H9 (cell line): Measurements from ENCODE around the gene URAD. TPM values are rescaled to one million over a fixed set of nuclear protein-coding genes. Genes with fewer than 3 reads are reported as not detected.

Source experiments
- DNase-seq: peaks from one replicate; pipeline ENCODE4 v3.0.0-alpha.2; 2017
- H2AFZ ChIP-seq: one replicate; pipeline ENCODE4 v1.6.1; 2013; ENCODE audit warnings: mild to moderate bottlenecking, low read length, control low read depth, moderate library complexity
- H2AK5ac ChIP-seq: 2 replicates; pipeline ENCODE4 v1.6.1; 2013; ENCODE audit warnings: low read length, control low read depth, mixed read lengths; ENCODE audit not compliant: insufficient read length
- H2BK120ac ChIP-seq: one replicate; pipeline ENCODE4 v1.6.1; 2013; ENCODE audit warnings: low read depth, mild to moderate bottlenecking, low read length, control low read depth, inconsistent platforms; ENCODE audit not compliant: poor library complexity, severe bottlenecking
- H2BK12ac ChIP-seq: 2 replicates; pipeline ENCODE4 v1.6.1; 2013; ENCODE audit warnings: low read length, control low read depth, mixed read lengths, low read depth; ENCODE audit not compliant: insufficient read length
- H2BK15ac ChIP-seq: 2 replicates; pipeline ENCODE4 v1.6.1; 2013; ENCODE audit warnings: low read depth, low read length, control low read depth
- H2BK20ac ChIP-seq: one replicate; pipeline ENCODE4 v1.6.1; 2013; ENCODE audit warnings: low read depth, mild to moderate bottlenecking, low read length, control low read depth, inconsistent platforms; ENCODE audit not compliant: poor library complexity, severe bottlenecking
- H2BK5ac ChIP-seq: 2 replicates; pipeline ENCODE4 v1.6.1; 2013; ENCODE audit warnings: low read length, control low read depth, mixed read lengths; ENCODE audit not compliant: insufficient read length
- H3K14ac ChIP-seq: 2 replicates; pipeline ENCODE4 v1.6.1; 2013; ENCODE audit warnings: low read length, control low read depth; ENCODE audit not compliant: insufficient read depth
- H3K18ac ChIP-seq: 2 replicates; pipeline ENCODE4 v1.6.1; 2013; ENCODE audit warnings: low read depth, mild to moderate bottlenecking, mixed read lengths, low read length, control low read depth; ENCODE audit not compliant: insufficient read length
- H3K23ac ChIP-seq: 2 replicates; pipeline ENCODE4 v1.6.1; 2013; ENCODE audit warnings: low read length, control low read depth, mixed read lengths, low read depth; ENCODE audit not compliant: insufficient read length
- H3K23me2 ChIP-seq: 2 replicates; pipeline ENCODE4 v1.6.1; 2013; ENCODE audit warnings: low read depth, mild to moderate bottlenecking, mixed read lengths, low read length, control low read depth; ENCODE audit not compliant: insufficient read length, poor library complexity, severe bottlenecking
- H3K27ac ChIP-seq: 2 replicates; pipeline ENCODE4 v1.5.1; 2013; ENCODE audit warnings: low read length, control low read depth, mixed read lengths, low read depth; ENCODE audit not compliant: insufficient read length
- H3K27me3 ChIP-seq: 2 replicates; pipeline ENCODE4 v1.6.1; 2013; ENCODE audit warnings: low read length, control low read depth, inconsistent platforms; ENCODE audit not compliant: insufficient read depth
- H3K4ac ChIP-seq: 2 replicates; pipeline ENCODE4 v1.6.1; 2013; ENCODE audit warnings: low read depth, mild to moderate bottlenecking, control low read depth, inconsistent platforms, low read length, moderate library complexity
- H3K4me1 ChIP-seq: 2 replicates; pipeline ENCODE4 v1.6.1; 2013; ENCODE audit warnings: low read length, control low read depth, inconsistent platforms; ENCODE audit not compliant: insufficient read depth
- H3K4me2 ChIP-seq: 2 replicates; pipeline ENCODE4 v1.6.1; 2013; ENCODE audit warnings: low read length, control low read depth, mixed read lengths; ENCODE audit not compliant: insufficient read length, insufficient read depth
- H3K56ac ChIP-seq: 2 replicates; pipeline ENCODE4 v1.6.1; 2013; ENCODE audit warnings: low read depth, mild to moderate bottlenecking, mixed read lengths, low read length, control low read depth; ENCODE audit not compliant: insufficient read length
- H3K79me1 ChIP-seq: 2 replicates; pipeline ENCODE4 v1.6.1; 2013; ENCODE audit warnings: low read depth, mild to moderate bottlenecking, moderate library complexity, low read length, control low read depth, inconsistent platforms; ENCODE audit not compliant: insufficient read depth, poor library complexity, severe bottlenecking
- H3K79me2 ChIP-seq: 2 replicates; pipeline ENCODE4 v1.6.1; 2013; ENCODE audit warnings: low read length, control low read depth, inconsistent platforms; ENCODE audit not compliant: insufficient read depth
- H3K9ac ChIP-seq: 2 replicates; pipeline ENCODE4 v1.6.1; 2013; ENCODE audit warnings: low read length, control low read depth, mixed read lengths; ENCODE audit not compliant: insufficient read length; ENCODE audit errors: extremely low read depth
- H3K9me3 ChIP-seq: one replicate; pipeline ENCODE4 v1.6.1; 2013; ENCODE audit warnings: low read depth, low read length, inconsistent platforms; ENCODE audit not compliant: control insufficient read depth
- H3T11ph ChIP-seq: one replicate; pipeline ENCODE4 v1.6.1; 2013; ENCODE audit warnings: mild to moderate bottlenecking, low read length, control low read depth, inconsistent platforms
- H4K20me1 ChIP-seq: one replicate; pipeline ENCODE4 v1.6.1; 2013; ENCODE audit not compliant: control insufficient read depth, insufficient read length, insufficient read depth
- H4K5ac ChIP-seq: 2 replicates; pipeline ENCODE4 v1.6.1; 2013; ENCODE audit warnings: low read depth, mild to moderate bottlenecking, mixed read lengths, low read length, control low read depth; ENCODE audit not compliant: insufficient read length
- H4K8ac ChIP-seq: replicated peaks from 2 replicates; pipeline ENCODE4 v1.6.1; 2013; ENCODE audit warnings: low read length, control low read depth, mixed read lengths, low read depth; ENCODE audit not compliant: insufficient read length
- H4K91ac ChIP-seq: 2 replicates; pipeline ENCODE4 v1.6.1; 2013; ENCODE audit warnings: low read depth, mild to moderate bottlenecking, moderate library complexity, mixed read lengths, low read length, control low read depth; ENCODE audit not compliant: insufficient read length
- H3K27ac Mint-ChIP-seq, 3 experiments: 2 replicates in 2 of 3; 3 replicates in 1 of 3; pipeline ENCODE4 v1.8.0; 2020 to 2021; ENCODE audit warnings: mixed read lengths in 3 of 3, mild to moderate bottlenecking in 1 of 3, moderate library complexity in 1 of 3
- H3K27me3 Mint-ChIP-seq: 2 replicates; pipeline ENCODE4 v1.8.0; 2021; ENCODE audit warnings: low read depth, mild to moderate bottlenecking, moderate library complexity, mixed read lengths
- H3K36me3 Mint-ChIP-seq, 3 experiments: 2 replicates in 2 of 3; 3 replicates in 1 of 3; pipeline ENCODE4 v1.8.0; 2020 to 2021; ENCODE audit warnings: low read depth in 3 of 3, mixed read lengths in 3 of 3; ENCODE audit not compliant: insufficient read depth in 1 of 3
- H3K4me1 Mint-ChIP-seq, 2 experiments: 2 replicates each; pipeline ENCODE4 v1.8.0; 2020; ENCODE audit warnings: mixed read lengths in 2 of 2
- H3K4me3 Mint-ChIP-seq, 2 experiments: 2 replicates in 1 of 2; 3 replicates in 1 of 2; pipeline ENCODE4 v1.8.0; 2020 to 2021; ENCODE audit warnings: mild to moderate bottlenecking in 2 of 2, mixed read lengths in 2 of 2, moderate library complexity in 1 of 2
- H3K9me3 Mint-ChIP-seq, 2 experiments: 2 replicates in 1 of 2; 3 replicates in 1 of 2; pipeline ENCODE4 v1.8.0; 2020; ENCODE audit warnings: mild to moderate bottlenecking in 2 of 2, mixed read lengths in 2 of 2, moderate library complexity in 1 of 2
- CTCF ChIP-seq: fragments of 200-600 bp; sonication (generic); conservative IDR thresholded peaks from 3 replicates; pipeline ENCODE4 v1.8.0; 2021; ENCODE audit warnings: antibody characterized with exemption, mild to moderate bottlenecking
- WGBS: extraction: QIAGEN DNeasy Blood & Tissue Kit; methylation state at CpG from one replicate; pipeline ENCODE4 v1.1.7; 2013; ENCODE audit warnings: missing lambda C conversion rate, low lambda C conversion rate, mixed read lengths; ENCODE audit not compliant: insufficient read length; ENCODE audit errors: extremely low coverage; 5-methylcytosine and 5-hydroxymethylcytosine counted together
- total RNA-seq: library from RNA; stranded (reverse); gene quantifications from 2 replicates; pipeline ENCODE4 v1.2.1, GENCODE V29; 2021

URAD gene
- total RNA-seq, 1 experiment from 2014 or later, result not detected

DNA sequence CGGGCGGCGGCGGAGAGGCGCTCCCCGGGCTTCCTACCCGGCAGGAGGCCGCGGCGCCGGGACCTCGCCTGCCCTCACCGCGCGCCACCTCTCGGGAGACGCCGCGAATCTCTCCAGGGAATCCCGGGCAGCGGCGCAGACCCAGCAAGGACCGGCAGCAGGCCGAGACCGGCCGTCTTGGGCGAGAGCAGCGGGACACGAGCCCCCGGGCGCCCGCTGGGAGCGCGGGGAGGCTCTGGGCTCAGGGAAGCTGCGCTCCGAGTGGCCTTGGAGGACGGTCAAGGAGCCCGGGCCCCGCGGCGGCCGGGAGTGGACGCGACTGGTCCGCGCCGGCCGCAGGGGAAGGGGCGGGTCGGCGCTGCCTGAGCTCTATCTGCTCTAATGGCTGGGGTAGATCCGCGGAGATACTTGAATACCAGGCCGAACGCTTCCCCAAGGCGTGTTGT, 34.1 kb downstream of the URAD start:
- peak overlapping the region in 1 of 2 experiments; percentile 79; a peak in 3 of 5 replicates for H3K4me3 Mint-ChIP-seq

More for the DNA sequence above, 34.1 kb downstream of the URAD start:
- Histone ChIP-seq H3K23me2 (peaks cover 7% of the 10 kb centered on the region), H3K9me3 (no peaks in the 10 kb centered on the region), H3K56ac (no peak overlapping the region), H3K79me2 (no peaks in the 10 kb centered on the region), H4K20me1 (no peaks in the 10 kb centered on the region), H3K4me1 (no peaks in the 10 kb centered on the region; the same call in 1 of the 2 replicates), H3K14ac (no peak overlapping the region), H2AK5ac (no peak overlapping the region), H2BK15ac (no peak overlapping the region; the same call in 1 of the 2 replicates), H4K91ac (no peak overlapping the region), H3K4me2 (peak overlapping the region; percentile 65), H2AFZ (no peak overlapping the region), H3K9ac (no peak overlapping the region), H3K18ac (no peak overlapping the region), H3T11ph (no peak overlapping the region), H2BK120ac (no peak overlapping the region), H2BK20ac (no peak overlapping the region), H3K79me1 (no peaks in the 10 kb centered on the region), H2BK12ac (no peak overlapping the region), H2BK5ac (no peak overlapping the region), H4K8ac (no peak overlapping the region), H3K23ac (no peak overlapping the region), H3K27ac (no peak overlapping the region), H3K4ac (no peak overlapping the region), H4K5ac (no peak overlapping the region), H3K27me3 (peaks cover 71% of the 10 kb centered on the region)
- peak; percentile 66 for DNase-seq
- H3K27me3 Mint-ChIP-seq, result peaks cover 98% of the 10 kb centered on the region
- TF ChIP-seq CTCF, result no peak
- no peaks in the 10 kb centered on the region for H3K36me3 Mint-ChIP-seq
- peaks cover 5 to 11% of the 10 kb centered on the region in 2 experiments; a peak in 3 of 5 replicates for H3K9me3 Mint-ChIP-seq
- no CpG with 5 or more reads among the region's 56 CpGs for WGBS
- peaks cover 0 to 9% of the 10 kb centered on the region in 2 experiments; a peak in 2 of 4 replicates for H3K4me1 Mint-ChIP-seq
- no peak overlapping the region for H3K27ac Mint-ChIP-seq
